DND-41 (cell line): ENCODE data around the gene ELOVL6.

Source experiments
- ATAC-seq: fragments of 200-7000 bp; cut with Tn5 transposase; 3 replicates; pipeline ENCODE4 v1.9.1; 2021; ENCODE audit warnings: low read depth; ENCODE audit not compliant: insufficient read depth
- DNase-seq: peaks from one replicate; pipeline ENCODE4 v3.0.0-alpha.2; 2020
- H2AFZ ChIP-seq: 2 replicates; pipeline ENCODE4 v1.6.0; 2012; ENCODE audit warnings: low read depth, low read length
- H3K27ac ChIP-seq: 2 replicates; pipeline ENCODE4 v1.5.1; 2012; ENCODE audit warnings: low read length, inconsistent platforms
- H3K27me3 ChIP-seq: fragments of 200-600 bp; sonication (generic); 2 replicates; pipeline ENCODE4 v1.6.0; 2012; ENCODE audit warnings: low read length, mild to moderate bottlenecking, inconsistent platforms; ENCODE audit not compliant: insufficient read depth, poor library complexity
- H3K36me3 ChIP-seq: 2 replicates; pipeline ENCODE4 v1.5.1; 2012; ENCODE audit warnings: low read length, inconsistent platforms; ENCODE audit not compliant: insufficient read depth
- H3K4me1 ChIP-seq: 2 replicates; pipeline ENCODE4 v1.5.1; 2012; ENCODE audit warnings: mild to moderate bottlenecking, low read length; ENCODE audit not compliant: insufficient read depth
- H3K4me2 ChIP-seq: 2 replicates; pipeline ENCODE4 v1.6.0; 2012; ENCODE audit warnings: mild to moderate bottlenecking, moderate library complexity, low read length, inconsistent platforms; ENCODE audit not compliant: insufficient read depth
- H3K4me3 ChIP-seq, 2 experiments: fragments of 200-600 bp in 1 of 2; shearing (Covaris generic) in 1 of 2; 2 replicates each; pipeline ENCODE4 v1.5.1; 2012 to 2016; ENCODE audit warnings: inconsistent platforms in 2 of 2, low read length in 2 of 2, mild to moderate bottlenecking in 2 of 2, low read depth in 1 of 2, moderate library complexity in 1 of 2
- H3K79me2 ChIP-seq: 2 replicates; pipeline ENCODE4 v1.6.0; 2012; ENCODE audit warnings: low read length, inconsistent platforms; ENCODE audit not compliant: insufficient read depth
- H3K9ac ChIP-seq: 2 replicates; pipeline ENCODE4 v1.6.0; 2012; ENCODE audit warnings: low read depth, mild to moderate bottlenecking, inconsistent platforms, low read length, moderate library complexity
- H3K9me3 ChIP-seq: 2 replicates; pipeline ENCODE4 v1.5.1; 2012; ENCODE audit warnings: low read length, moderate library complexity, mild to moderate bottlenecking, inconsistent platforms; ENCODE audit not compliant: insufficient read depth, severe bottlenecking
- H4K20me1 ChIP-seq: 2 replicates; pipeline ENCODE4 v1.6.0; 2012; ENCODE audit warnings: low read length; ENCODE audit not compliant: insufficient read depth
- EZH2 ChIP-seq: IDR thresholded peaks from 3 replicates; pipeline ENCODE4 v1.6.1; 2012; ENCODE audit warnings: borderline replicate concordance, low read depth, mild to moderate bottlenecking, moderate library complexity, low read length, inconsistent platforms; ENCODE audit not compliant: severe bottlenecking
- TF ChIP-seq, protein P1 (sequence below): IDR thresholded peaks from 2 replicates; pipeline ENCODE4 v1.5.1; 2012; ENCODE audit warnings: borderline replicate concordance, low read length, moderate library complexity, mild to moderate bottlenecking; ENCODE audit not compliant: poor library complexity, severe bottlenecking; ENCODE audit errors: extremely low read depth

The ELOVL6 gene

DNA sequence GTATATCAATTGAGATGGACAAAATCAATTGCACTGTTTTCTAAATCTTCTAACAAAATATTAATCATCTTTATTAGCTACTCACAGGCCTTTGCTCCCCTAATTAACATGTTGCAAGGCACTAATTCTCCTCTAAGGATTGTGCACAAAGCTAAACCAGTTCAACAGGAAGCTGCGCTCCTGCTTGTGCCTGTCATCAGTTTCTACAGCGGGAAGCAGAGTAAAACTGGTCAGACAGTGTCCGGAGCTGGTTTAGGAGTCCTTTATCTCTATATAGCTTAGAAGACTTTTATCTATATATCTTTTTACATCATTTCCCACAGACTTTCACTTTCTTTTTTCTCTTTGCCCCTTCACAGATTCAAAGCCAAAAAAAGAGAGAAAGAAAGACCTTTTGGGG lies 79.1 kb downstream of the ELOVL6 start:
- TF ChIP-seq, protein P1, sequence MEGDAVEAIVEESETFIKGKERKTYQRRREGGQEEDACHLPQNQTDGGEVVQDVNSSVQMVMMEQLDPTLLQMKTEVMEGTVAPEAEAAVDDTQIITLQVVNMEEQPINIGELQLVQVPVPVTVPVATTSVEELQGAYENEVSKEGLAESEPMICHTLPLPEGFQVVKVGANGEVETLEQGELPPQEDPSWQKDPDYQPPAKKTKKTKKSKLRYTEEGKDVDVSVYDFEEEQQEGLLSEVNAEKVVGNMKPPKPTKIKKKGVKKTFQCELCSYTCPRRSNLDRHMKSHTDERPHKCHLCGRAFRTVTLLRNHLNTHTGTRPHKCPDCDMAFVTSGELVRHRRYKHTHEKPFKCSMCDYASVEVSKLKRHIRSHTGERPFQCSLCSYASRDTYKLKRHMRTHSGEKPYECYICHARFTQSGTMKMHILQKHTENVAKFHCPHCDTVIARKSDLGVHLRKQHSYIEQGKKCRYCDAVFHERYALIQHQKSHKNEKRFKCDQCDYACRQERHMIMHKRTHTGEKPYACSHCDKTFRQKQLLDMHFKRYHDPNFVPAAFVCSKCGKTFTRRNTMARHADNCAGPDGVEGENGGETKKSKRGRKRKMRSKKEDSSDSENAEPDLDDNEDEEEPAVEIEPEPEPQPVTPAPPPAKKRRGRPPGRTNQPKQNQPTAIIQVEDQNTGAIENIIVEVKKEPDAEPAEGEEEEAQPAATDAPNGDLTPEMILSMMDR, result no peak
- TF ChIP-seq EZH2, result no peak
- Histone ChIP-seq H3K9me3 (no peaks in the 10 kb centered on the region), H3K4me3 (no peak overlapping the region), H2AFZ (no peak overlapping the region), H3K27ac (peak overlapping the region; percentile 53), H3K79me2 (peaks cover 13% of the 10 kb centered on the region; the same call in 1 of the 2 replicates), H3K4me2 (peak overlapping the region; percentile 41; the same call in 1 of the 2 replicates), H4K20me1 (no peaks in the 10 kb centered on the region; the same call in 1 of the 2 replicates), H3K27me3 (no peaks in the 10 kb centered on the region), H3K9ac (no peak overlapping the region), H3K4me1 (peaks cover 19% of the 10 kb centered on the region), H3K36me3 (peaks cover 7% of the 10 kb centered on the region)
- ATAC-seq (peak; percentile 81), DNase-seq (peak; percentile 34)

DNA sequence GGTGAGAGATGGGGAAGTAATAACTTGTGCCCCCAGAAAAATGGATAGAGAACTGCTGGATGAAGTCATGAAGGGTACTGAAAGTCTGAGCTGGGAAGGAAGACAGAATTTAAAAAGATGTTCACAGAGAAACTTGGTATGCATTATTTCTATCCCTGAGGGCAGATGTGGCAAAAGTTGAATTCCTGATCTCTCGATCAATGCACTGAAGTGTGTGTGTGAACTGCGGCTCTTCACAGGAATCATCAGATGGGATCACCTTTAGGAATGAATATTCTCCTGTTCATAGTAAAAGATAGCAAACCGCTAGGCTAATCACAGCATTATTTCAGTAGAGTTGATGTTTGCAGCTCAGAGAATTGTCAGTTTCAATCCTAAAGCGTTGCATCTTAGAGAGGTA lies 86.4 kb downstream of the ELOVL6 start:
- Histone ChIP-seq H4K20me1 (no peaks in the 10 kb centered on the region), H3K36me3 (0 out of 2 replicates have a peak, but pooled peaks cover 4% of the 10 kb centered on the region), H3K27me3 (no peaks in the 10 kb centered on the region), H3K4me2 (no peak overlapping the region), H3K79me2 (no peaks in the 10 kb centered on the region; the same call in 1 of the 2 replicates), H3K27ac (no peak overlapping the region), H3K4me1 (no peaks in the 10 kb centered on the region), H3K9ac (no peak overlapping the region), H3K9me3 (no peaks in the 10 kb centered on the region), H2AFZ (no peak overlapping the region), H3K4me3 (no peak overlapping the region)
- ATAC-seq (no peak), DNase-seq (no peak)
- TF ChIP-seq, protein P1, result no peak
- TF ChIP-seq EZH2, result no peak

DNA sequence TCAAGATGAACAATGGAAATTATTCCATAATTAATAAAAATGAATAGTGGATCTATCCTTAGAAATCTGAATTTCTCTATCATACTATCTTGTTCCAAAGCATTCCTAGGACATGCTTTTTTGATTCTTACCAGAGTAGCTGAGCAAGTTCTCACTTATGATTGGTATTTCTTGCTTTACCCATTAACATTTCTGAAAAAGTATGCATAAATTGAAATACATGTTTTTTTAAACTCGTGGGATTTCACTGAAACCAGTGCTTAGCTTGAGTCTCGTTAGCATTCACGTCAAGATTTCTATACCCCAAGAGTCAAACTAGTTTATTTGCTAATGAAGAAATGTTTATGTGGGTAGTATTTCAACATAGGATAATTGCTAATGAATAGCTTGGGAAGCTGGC lies 89.0 kb downstream of the ELOVL6 start:
- no peaks in the 10 kb centered on the region for H3K79me2 ChIP-seq
- peaks cover 14% of the 10 kb centered on the region for H3K36me3 ChIP-seq
- no peaks in the 10 kb centered on the region for H3K4me1 ChIP-seq
- TF ChIP-seq EZH2, result no peak
- TF ChIP-seq, protein P1, result no peak
- no peak overlapping the region for H3K4me2 ChIP-seq
- no peak overlapping the region for H3K4me3 ChIP-seq
- H2AFZ ChIP-seq, result no peak overlapping the region
- no peaks in the 10 kb centered on the region for H3K9me3 ChIP-seq
- H4K20me1 ChIP-seq, result no peaks in the 10 kb centered on the region
- H3K27ac ChIP-seq, result no peak overlapping the region
- DNase-seq, result no peak
- no peaks in the 10 kb centered on the region for H3K27me3 ChIP-seq
- H3K9ac ChIP-seq, result no peak overlapping the region
- no peak for ATAC-seq

DNA sequence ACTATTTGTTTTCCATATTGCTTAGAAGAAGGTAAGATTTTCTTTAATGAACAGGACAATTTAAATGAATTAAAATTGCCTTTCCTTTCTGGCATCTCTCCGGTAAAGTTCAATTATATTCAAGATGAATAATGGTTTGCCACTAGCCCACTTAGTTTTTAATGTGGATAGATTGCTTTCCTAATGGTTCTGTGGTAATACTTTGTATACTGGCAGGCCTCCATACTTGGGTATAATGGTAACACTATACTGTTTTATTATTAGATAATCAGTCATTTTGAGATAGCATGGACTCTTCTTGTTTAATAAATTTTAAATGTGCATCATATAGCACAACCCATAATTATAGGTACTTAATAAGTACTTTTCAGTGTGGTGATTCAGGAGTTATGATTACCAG lies 89.5 kb downstream of the ELOVL6 start:
- no peak overlapping the region for H3K4me3 ChIP-seq
- DNase-seq, result no peak
- H3K4me1 ChIP-seq, result no peaks in the 10 kb centered on the region
- H3K4me2 ChIP-seq, result no peak overlapping the region
- no peak for ATAC-seq
- TF ChIP-seq EZH2, result no peak
- TF ChIP-seq, protein P1, result no peak
- H3K79me2 ChIP-seq, result no peaks in the 10 kb centered on the region
- H2AFZ ChIP-seq, result no peak overlapping the region
- H4K20me1 ChIP-seq, result no peaks in the 10 kb centered on the region
- peaks cover 14% of the 10 kb centered on the region for H3K36me3 ChIP-seq
- H3K27ac ChIP-seq, result no peak overlapping the region
- no peaks in the 10 kb centered on the region for H3K27me3 ChIP-seq
- H3K9me3 ChIP-seq, result no peaks in the 10 kb centered on the region
- no peak overlapping the region for H3K9ac ChIP-seq
